OCI-LY7 (cell line): ENCODE results near the gene TMEM63A. TPM values are rescaled to one million over a fixed set of nuclear protein-coding genes. Genes with fewer than 3 reads are reported as not detected.
"Not testable (repeated sequence)": the region's sequence is repeated elsewhere in the genome, so short reads cannot be mapped to it uniquely, and the experiment has no call there.

Experiments used
- BruUV-seq: library from RNA; stranded (reverse); fragments of 400-500 nt; replicated peaks from 2 replicates; lab custom pipeline; 2021; lab: Mats Ljungman, UMichigan
- CTCF ChIA-PET: fragments of 300-600 bp; sonication (Branson Sonifier 250); formaldehyde crosslinking; loops from one replicate; lab custom pipeline; 2022; ENCODE audit warnings: antibody characterized with exemption; ENCODE audit not compliant: unreplicated experiment; lab: Charles Lee
- POLR2A ChIA-PET: fragments of 300-600 bp; sonication (Branson Sonifier 250); formaldehyde crosslinking; loops from one replicate; lab custom pipeline; 2022; ENCODE audit warnings: antibody characterized with exemption; lab: Charles Lee
- DNase-seq: peaks from one replicate; pipeline ENCODE4 v3.0.0-alpha.2; 2015; ENCODE audit warnings: low spot score
- H2AFZ ChIP-seq: fragments of 200-600 bp; sonication (generic), shearing (Covaris generic); 2 replicates; pipeline ENCODE4 v1.6.1; 2014; ENCODE audit warnings: mild to moderate bottlenecking, antibody characterized with exemption, low read length, moderate library complexity
- H3K27ac ChIP-seq: fragments of 200-600 bp; sonication (generic); 2 replicates; pipeline ENCODE4 v1.5.1; 2014; ENCODE audit warnings: mixed run types, low read depth, mild to moderate bottlenecking, moderate library complexity, low read length, inconsistent platforms; ENCODE audit not compliant: poor library complexity, severe bottlenecking
- H3K36me3 ChIP-seq: fragments of 200-600 bp; sonication (generic); 2 replicates; pipeline ENCODE4 v1.6.1; 2014; ENCODE audit warnings: mild to moderate bottlenecking, antibody characterized with exemption, low read length, moderate library complexity, mixed read lengths; ENCODE audit not compliant: insufficient read depth
- H3K4me1 ChIP-seq: fragments of 200-600 bp; sonication (generic); 2 replicates; pipeline ENCODE4 v1.5.1; 2014; ENCODE audit warnings: mild to moderate bottlenecking, low read length; ENCODE audit not compliant: insufficient read depth, poor library complexity, severe bottlenecking
- H3K4me2 ChIP-seq: fragments of 200-600 bp; sonication (generic); 2 replicates; pipeline ENCODE4 v1.6.1; 2014; ENCODE audit warnings: mild to moderate bottlenecking, low read length
- H3K4me3 ChIP-seq: fragments of 200-600 bp; sonication (generic); 2 replicates; pipeline ENCODE4 v1.5.1; 2014; ENCODE audit warnings: mild to moderate bottlenecking, low read depth, low read length; ENCODE audit not compliant: poor library complexity, severe bottlenecking
- H3K79me2 ChIP-seq: fragments of 200-600 bp; sonication (generic); 2 replicates; pipeline ENCODE4 v1.6.1; 2016; ENCODE audit warnings: low read depth, mild to moderate bottlenecking, low read length, moderate library complexity, mixed read lengths; ENCODE audit not compliant: insufficient read depth
- H3K9me2 ChIP-seq: fragments of 200-600 bp; sonication (generic); 2 replicates; pipeline ENCODE4 v1.6.1; 2016; ENCODE audit warnings: mild to moderate bottlenecking, low read length, mixed read lengths; ENCODE audit not compliant: insufficient read depth
- H3K9me3 ChIP-seq: fragments of 200-600 bp; sonication (generic); 2 replicates; pipeline ENCODE4 v1.6.1; 2014; ENCODE audit warnings: mild to moderate bottlenecking, mixed run types, low read length, mixed read lengths
- H4K20me1 ChIP-seq: fragments of 200-600 bp; sonication (generic); 2 replicates; pipeline ENCODE4 v1.6.1; 2014; ENCODE audit warnings: mild to moderate bottlenecking, antibody characterized with exemption, low read length, moderate library complexity, mixed read lengths; ENCODE audit not compliant: insufficient read depth
- CTCF ChIP-seq: fragments of 200-600 bp; sonication (generic); conservative IDR thresholded peaks from 2 replicates; pipeline ENCODE4 v1.5.1; 2014; ENCODE audit warnings: mild to moderate bottlenecking, antibody characterized with exemption, low read length, moderate library complexity, mixed read lengths
- EZH2phosphoT487 ChIP-seq: fragments of 200-600 bp; sonication (generic); IDR thresholded peaks from 2 replicates; pipeline ENCODE4 v1.6.1; 2018; ENCODE audit warnings: low read depth, borderline replicate concordance, mild to moderate bottlenecking, mixed run types, antibody characterized with exemption, low read length, moderate library complexity, mixed read lengths
- intact Hi-C: fragments of 100-400 bp; cut with micrococcal nuclease; formaldehyde crosslinking; loops from one replicate; pipeline ENCODE4 v1.10.0; 2022; ENCODE audit not compliant: unreplicated experiment
- total RNA-seq, 2 experiments: library from RNA; depleted of rRNA in 1 of 2; stranded (reverse); fragments of >200 nt in 1 of 2; shearing (Covaris generic) in 1 of 2; gene quantifications; 2 replicates each; pipeline ENCODE4 v1.2.3, GENCODE V29; 2014 to 2022

Gene TMEM63A
- total RNA-seq, 2 experiments from 2014 or later, result 21.0 to 46.5 TPM

GRCh38 chr1:225930566-225930965 is 48.4 kb upstream of the TMEM63A start:
- ChIA-PET CTCF (interaction anchor here (1.4 kb wide), 1 partner anchor 10 kb away, joined by 5 read pairs; the partner anchor contains the start of gene LEFTY2), POLR2A (interaction anchor here (0.7 to 2.3 kb wide), 9 partner anchors 10 to 427 kb away, joined by 3 to 10 read pairs (median 4); partner anchors contain the start of genes LEFTY2 and SRP9)
- intact Hi-C loops, result no loop called here
- Histone ChIP-seq H3K9me3 (no peaks in the 10 kb centered on the region), H4K20me1 (no peaks in the 10 kb centered on the region), H2AFZ (peak overlapping the region; percentile 93; the same call in 1 of the 2 replicates), H3K36me3 (no peaks in the 10 kb centered on the region), H3K27ac (no peak overlapping the region), H3K4me1 (peaks cover 36% of the 10 kb centered on the region), H3K79me2 (no peaks in the 10 kb centered on the region), H3K4me3 (no peak overlapping the region), H3K9me2 (no peaks in the 10 kb centered on the region), H3K4me2 (no peak overlapping the region)
- no peak for DNase-seq
- TF ChIP-seq EZH2phosphoT487 (no peak), CTCF (no peak)
- BruUV-seq, result no TSS peak

DNA sequence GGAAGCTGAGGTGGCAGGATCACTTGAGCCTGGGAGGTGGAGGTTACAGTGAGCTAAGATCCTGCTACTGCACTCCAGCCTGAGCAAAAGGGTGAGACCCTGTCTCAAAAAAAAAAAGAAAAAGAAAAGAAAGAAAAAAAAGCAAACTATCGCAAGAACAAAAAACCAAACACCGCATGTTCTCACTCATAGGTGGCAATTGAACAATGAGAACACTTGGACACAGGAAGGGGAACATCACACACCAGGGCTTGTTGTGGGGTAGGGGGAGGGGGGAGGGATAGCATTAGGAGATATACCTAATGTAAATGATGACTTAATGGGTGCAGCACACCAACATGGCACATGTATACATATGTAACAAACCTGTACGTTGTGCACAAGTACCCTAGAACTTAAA is 47.3 kb upstream of the TMEM63A start:
- H3K36me3 ChIP-seq, H3K4me3 ChIP-seq, H3K9me3 ChIP-seq, DNase-seq, H3K4me2 ChIP-seq, H3K27ac ChIP-seq, H3K79me2 ChIP-seq, H2AFZ ChIP-seq, H3K9me2 ChIP-seq, BruUV-seq, H4K20me1 ChIP-seq: not testable (repeated sequence)
- peaks cover 45% of the 10 kb centered on the region for H3K4me1 ChIP-seq
- intact Hi-C loops, result loop anchor here (10.0 kb wide), 1 partner anchor 725 kb away; no protein-coding TSS in a partner anchor
- CTCF ChIA-PET, result interaction anchor here (1.4 kb wide), 1 partner anchor 11 kb away, joined by 5 read pairs; the partner anchor contains the start of gene LEFTY2
- POLR2A ChIA-PET, result interaction anchor here (0.6 to 1.7 kb wide), 5 partner anchors 9 to 275 kb away, joined by 4 to 6 read pairs (median 4); partner anchors contain the start of gene TMEM63A

DNA sequence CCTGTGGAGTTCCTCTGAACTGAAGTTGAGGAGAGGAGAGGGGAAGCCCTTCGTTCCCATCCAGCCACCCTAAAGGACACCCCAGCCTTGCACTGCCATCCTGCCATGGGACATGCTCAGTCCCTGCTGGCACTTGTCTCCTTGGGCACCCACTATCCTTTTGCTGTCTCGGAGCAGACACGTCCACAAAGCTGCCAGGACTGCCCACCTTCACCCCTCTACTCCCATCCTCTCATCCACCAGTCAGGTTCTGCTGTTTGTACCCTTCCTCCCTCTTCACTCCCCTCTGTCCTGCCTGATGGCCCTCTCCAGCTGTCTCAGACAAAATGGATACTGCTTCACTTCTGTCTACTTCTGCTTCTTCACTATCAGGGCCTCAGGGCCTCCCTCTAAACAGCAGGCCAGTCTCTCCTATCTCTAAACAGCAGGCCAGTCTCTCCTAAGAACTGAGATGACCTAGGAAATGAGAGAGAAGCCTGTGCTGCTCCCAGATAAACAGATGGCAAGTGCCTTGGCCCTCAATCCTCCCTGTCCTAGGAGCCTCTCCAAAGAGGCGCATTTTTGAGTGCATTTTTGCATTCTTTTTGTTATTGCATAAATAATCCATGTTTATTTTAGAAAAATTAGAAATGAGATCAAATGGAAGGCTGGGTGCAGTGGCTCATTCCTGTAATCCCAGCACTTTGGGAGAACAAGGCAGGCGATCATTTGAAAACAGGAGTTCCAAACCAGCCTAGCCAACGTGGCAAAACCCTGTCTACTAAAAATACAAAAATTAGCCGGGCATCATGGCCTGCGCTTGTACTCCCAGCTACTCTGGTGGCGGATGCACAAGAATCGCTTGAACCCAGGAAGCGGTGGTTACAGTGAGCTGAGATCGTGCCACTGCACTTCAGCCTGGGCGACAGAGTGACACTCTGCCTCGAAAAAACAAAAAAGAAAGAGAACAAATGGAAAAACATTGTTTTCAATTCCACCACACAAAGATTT is 46.3 kb upstream of the TMEM63A start:
- no TSS peak for BruUV-seq
- H3K9me3 ChIP-seq, result no peaks in the 10 kb centered on the region
- TF ChIP-seq CTCF (no peak), EZH2phosphoT487 (no peak)
- H3K79me2 ChIP-seq, result peaks cover 5% of the 10 kb centered on the region
- no peaks in the 10 kb centered on the region for H3K36me3 ChIP-seq
- POLR2A ChIA-PET, result no interaction called here
- no peak overlapping the region for H3K4me2 ChIP-seq
- CTCF ChIA-PET, result interaction anchor here (1.0 kb wide), 1 partner anchor 8 kb away, joined by 3 read pairs; no protein-coding TSS in a partner anchor
- H3K9me2 ChIP-seq, result no peaks in the 10 kb centered on the region
- H4K20me1 ChIP-seq, result no peaks in the 10 kb centered on the region
- no peak for DNase-seq
- H3K27ac ChIP-seq, result peak overlapping the region; percentile 6
- no peak overlapping the region for H3K4me3 ChIP-seq
- peaks cover 45% of the 10 kb centered on the region for H3K4me1 ChIP-seq
- intact Hi-C loops, result loop anchor here (10.0 kb wide), 1 partner anchor 726 kb away; no protein-coding TSS in a partner anchor
- peak overlapping the region; percentile 78 for H2AFZ ChIP-seq
